Activated CD8-positive, alpha-beta memory T cell treated with anti-CD3 and anti-CD28 coated beads for 4 hours (primary cell): Measurements from ENCODE around the gene MEF2D.

Source experiments
- DNase-seq, 2 donors: peaks; one replicate each; pipeline ENCODE4 v3.0.0-alpha.2; 2020; ENCODE audit warnings: low read depth in 2 of 2

Gene MEF2D

GRCh38 chr1:156524481-156524869, 23.9 kb upstream of the MEF2D start:
- no peak for DNase-seq

DNA sequence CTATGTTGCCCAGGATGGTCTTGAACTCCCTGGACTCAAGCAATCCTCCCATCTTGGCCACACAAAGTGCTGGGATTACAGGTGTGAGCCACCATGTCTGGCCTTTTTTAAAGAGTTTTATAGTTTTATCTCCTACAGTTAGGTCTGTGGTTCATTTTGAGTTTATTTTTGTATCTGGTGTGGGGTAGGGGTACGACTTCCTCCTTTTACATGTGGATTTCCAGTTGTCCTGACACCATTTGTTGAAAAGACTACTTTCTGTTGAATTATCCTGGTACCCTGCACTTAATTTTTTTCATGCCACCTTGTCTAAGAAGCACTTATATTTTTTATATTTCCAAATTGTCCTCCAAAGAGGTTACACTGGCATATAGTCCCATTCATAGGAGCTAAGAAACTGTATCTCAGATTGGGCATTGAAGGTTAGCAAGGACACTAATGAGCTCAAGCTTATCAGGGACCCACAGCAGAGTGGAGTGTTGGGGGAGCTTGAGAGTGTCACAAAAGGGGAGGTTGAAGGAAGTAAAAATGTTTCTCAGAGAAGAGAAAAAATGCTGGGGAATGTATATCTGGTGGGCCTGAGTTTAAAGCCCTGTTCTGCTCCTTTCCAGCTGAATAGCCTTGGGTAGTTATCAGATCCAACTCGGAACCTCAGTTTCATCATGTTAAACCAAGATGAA, 23.4 kb upstream of the MEF2D start:
- no peak for DNase-seq

DNA sequence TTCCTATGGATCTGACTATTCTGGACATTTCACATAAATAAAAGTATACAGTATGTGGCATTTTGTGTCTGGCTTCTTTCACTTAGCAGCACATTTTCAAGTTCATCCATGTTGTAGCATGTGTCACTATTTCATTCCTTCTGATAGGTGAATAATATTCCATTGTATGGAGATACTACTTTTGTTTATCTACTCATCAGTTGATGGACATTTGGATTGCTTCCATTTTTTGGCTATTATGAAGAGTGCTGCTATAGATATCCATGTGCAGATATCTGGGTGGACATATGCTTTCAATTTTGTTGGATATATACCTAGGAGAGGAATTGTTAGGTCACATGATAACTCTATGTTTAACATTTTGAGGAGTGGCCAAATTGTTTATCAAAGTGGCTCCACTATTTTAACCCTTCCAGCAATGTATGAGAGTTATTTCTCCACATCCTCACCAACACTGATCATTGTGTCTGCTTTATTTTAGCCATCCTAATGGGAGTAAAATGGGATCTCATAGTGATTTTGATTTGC, 21.9 kb upstream of the MEF2D start:
- no peak for DNase-seq

DNA sequence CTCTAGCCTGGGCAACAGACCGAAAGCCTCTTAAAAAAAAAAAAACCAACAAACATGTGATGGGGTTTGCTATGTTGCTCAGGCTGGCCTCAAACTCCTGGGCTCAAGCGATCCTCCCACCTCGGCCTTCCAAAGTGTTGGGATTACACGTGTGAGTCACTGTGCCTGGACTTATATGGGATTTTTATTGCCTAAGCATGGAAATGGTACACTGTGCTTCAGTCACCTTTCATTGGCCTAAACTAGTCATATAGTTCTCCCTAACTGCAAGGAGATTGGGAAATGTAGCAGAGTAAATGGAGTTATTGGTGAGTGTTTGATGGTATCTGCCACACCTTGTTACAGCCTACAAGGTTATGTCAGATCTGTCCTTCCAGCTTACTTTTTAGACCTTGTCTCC, 17.2 kb upstream of the MEF2D start:
- no peak for DNase-seq

DNA sequence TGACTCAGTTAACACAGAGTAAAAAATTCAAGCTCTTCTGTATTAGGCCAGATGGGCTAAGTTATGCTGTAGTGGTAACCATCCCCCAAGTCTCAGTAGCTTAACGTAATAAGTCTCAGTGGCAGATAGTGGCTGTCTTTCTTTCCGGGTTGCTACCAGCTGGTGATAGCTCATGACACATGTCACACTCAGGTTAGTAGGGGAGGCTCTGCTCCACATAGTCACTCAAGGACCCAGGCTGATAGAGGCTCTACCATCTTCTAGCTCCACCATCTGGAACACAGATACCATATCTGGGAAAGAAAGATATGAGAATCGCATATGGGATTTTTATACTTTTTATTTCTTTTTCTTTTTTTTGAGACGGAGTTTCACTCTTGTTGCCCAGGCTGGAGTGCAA, 16.2 kb upstream of the MEF2D start:
- no peak for DNase-seq

DNA sequence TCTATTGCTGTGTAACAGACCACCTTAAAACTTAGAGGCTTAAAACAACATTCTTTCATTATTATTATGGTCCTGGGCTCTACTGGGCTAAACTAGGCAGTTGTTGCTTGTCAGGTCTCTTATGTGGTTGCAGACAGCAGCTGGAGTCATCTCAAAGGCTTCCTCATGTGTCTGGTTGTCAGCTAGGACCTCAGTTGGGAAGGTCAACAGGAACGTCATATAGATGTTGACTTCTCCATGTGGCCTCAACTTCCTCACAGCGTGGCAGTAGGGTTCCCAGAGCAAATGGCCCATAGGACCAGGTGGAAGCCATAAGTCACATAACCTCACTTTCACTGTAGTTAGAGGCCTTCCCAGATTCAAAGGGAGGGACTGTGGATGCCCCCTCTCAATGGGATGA, 15.4 kb upstream of the MEF2D start:
- DNase-seq: no peak

DNA sequence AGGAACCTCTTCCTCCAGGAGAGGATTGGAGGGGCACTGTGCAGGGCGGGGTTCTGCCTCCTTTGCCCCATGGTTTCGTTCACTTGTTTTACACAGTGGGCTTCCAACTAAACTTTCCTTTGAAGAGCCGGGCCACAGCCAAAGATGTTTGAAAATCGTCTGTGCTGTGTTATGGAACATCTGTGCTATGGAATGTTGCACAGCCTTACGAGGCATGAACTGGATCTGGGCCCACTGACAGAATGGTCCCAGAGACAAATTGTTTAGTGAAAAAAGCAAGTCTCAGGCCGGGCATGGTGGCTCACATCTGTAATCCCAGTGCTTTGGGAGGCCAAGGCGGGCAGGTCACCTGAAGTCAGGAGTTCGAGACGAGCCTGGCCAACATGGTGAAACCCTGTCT, 12.6 kb upstream of the MEF2D start:
- no peak for DNase-seq

DNA sequence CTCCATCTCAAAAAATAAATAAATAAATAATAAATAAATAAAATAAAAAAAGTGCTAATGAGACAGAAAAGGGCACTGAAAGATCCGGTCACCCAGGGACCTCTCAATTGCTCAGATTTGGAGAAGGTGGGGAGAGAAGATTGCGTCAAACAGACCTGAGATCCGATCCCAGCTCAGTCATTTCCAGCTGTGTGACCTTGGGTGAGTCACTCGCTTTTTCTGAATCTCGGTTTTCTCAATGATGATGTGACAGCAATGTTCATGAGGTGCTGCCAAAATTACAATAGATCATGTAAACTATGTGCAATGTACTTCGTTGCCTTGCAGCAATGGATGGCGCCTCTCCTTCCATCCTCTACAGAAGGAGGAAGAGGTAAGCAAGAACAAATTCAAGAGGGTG, 11.1 kb upstream of the MEF2D start:
- DNase-seq: no peak

DNA sequence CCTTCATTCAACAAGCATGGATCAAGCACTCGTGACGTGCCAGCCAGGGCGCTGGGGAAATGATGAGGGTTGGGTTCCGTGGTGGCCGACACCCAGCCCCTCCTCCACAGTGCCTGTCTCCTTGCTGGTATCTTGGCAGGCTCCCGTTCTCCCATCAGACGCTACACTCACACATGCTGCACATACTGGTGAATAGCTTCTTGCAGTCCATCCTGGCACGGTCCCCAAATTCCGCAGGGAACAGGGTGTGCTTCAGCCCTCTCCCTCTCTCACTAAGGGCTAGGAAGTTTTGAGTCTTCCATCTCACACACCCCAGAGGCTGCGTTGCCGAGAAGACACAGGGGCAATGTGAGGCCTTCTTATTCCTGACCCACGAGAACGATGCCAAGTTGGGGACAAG, 10.1 kb upstream of the MEF2D start:
- no peak for DNase-seq

GRCh38 chr1:156509424-156510034, 9.0 kb upstream of the MEF2D start:
- DNase-seq: no peak

- DNase-seq: no peak
Measured at GRCh38 chr1:156508955-156509234, 8.3 kb upstream of the MEF2D start.

DNA sequence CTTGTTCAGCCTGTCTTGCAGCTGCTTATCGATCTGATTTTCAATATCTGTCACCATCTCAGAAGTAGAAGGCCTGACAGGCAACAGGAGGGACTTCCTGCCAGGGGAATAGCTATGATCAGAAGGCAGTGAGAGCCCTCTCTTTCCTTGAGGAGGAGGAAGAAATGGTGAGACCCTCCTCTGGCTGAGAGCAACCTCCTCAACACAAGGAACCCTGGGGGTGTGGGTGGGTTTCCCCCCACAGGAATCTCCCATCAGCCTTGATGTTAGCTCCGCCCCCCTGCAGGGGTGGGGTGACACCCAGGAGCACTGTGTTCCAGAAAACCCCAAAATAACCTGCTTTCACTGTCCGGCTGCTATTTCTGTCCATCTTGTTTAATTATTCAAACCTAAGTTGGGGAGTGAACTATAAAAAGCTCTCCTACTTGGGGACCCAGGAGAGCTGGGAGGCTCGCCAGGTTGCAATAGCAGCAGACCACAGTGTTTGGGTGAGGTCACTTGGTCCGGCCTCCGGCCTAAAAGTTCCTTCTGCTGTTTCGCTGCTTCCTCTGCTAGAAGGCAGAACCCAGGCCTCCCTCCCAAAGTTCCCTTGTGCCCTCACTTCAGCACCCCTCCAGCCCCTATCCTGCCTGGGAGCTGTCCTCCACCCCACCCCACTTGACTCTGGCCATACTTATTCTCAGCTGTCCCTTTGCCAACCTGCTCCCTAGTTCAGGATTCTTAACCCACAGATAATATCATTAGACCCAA, 7.8 kb upstream of the MEF2D start:
- no peak for DNase-seq

DNA sequence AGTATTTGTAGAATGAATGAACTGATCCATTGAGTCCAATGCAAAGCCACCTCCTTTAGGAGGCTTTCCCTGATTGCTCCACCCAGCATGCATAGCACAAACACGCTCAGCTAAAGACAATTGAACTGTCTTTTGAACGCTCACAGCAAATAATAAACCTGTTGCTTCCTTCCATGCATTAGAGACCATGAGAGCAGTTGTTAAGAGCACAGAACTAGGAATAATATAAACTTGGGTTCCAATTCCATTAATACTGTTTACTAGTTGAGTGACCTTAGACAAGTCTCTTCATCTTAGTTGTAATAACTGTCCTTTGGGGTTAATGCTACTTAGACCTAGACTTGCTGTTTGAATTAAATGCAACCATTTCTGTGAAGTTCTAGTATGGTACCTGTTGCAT, 5.9 kb upstream of the MEF2D start:
- no peak for DNase-seq

- no peak for DNase-seq
Measured at GRCh38 chr1:156505679-156506298, 5.2 kb upstream of the MEF2D start.

- DNase-seq: peak; percentile 98
Measured at GRCh38 chr1:156504821-156505678, 4.5 kb upstream of the MEF2D start.

- no peak for DNase-seq
Measured at GRCh38 chr1:156504438-156504813, 3.9 kb upstream of the MEF2D start.

- DNase-seq: no peak
Measured at GRCh38 chr1:156503698-156504437, 3.3 kb upstream of the MEF2D start.

DNA sequence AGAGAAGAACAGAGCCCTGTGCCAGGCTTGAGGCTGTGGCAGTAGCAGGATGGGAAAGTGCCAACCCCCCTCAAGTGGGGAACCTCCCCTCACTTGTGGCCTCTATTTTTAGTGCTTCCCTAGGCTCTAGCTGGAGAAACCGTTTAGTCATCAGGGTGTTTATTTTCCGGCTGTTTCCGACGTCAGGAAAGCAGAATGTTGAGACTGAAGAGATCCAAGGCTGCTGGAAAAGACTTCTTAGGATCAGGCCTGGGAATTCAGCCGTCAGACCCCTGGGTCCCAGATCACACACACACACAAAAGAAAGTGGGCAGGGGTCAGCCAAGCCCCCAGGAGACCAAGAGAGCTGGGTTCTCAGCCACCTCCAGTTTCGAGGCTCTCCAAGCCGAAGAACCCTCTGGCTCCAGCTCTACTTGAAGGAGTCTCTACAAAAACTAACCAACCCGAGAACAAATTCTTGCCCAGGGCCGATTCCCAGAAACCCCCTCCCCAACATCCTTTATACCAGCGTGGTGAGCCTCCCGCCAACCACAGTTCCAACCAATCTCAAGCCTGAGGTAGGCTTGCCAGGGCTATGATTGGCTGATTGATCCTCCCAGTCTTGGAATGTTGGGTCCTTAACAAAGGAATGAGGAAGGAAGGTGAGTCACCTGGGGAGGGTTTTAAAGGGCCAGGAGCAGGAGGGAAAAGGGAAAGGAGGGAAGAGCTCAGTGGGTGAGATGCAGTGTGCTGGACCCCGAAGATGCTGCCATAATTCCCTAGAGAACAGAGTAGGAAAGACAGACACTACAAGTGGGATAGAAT, 2.5 kb upstream of the MEF2D start:
- no peak for DNase-seq

GRCh38 chr1:156502391-156502893, 1.9 kb upstream of the MEF2D start:
- no peak for DNase-seq
